DOHH2 (cell line): ENCODE data around the gene MEGF11.

Experiments
- H3F3A ChIP-seq: fragments of 200-600 bp; sonication (generic), shearing (Covaris generic); 2 replicates; pipeline ENCODE4 v1.6.0; 2016; ENCODE audit warnings: antibody characterized with exemption, mild to moderate bottlenecking; ENCODE audit not compliant: control insufficient read depth, insufficient read depth
- H3K27ac ChIP-seq: fragments of 200-600 bp; sonication (generic); 2 replicates; pipeline ENCODE4 v1.5.1; 2014; ENCODE audit warnings: low read depth, mild to moderate bottlenecking, low read length, moderate library complexity
- H3K27me3 ChIP-seq: fragments of 200-600 bp; sonication (generic); 2 replicates; pipeline ENCODE4 v1.6.1; 2014; ENCODE audit warnings: mild to moderate bottlenecking, low read length, mixed read lengths; ENCODE audit not compliant: control insufficient read depth
- H3K36me3 ChIP-seq: fragments of 200-600 bp; sonication (generic); 2 replicates; pipeline ENCODE4 v1.6.1; 2014; ENCODE audit warnings: mild to moderate bottlenecking, low read length, moderate library complexity, mixed read lengths; ENCODE audit not compliant: control insufficient read depth
- H3K4me1 ChIP-seq: fragments of 200-600 bp; sonication (generic); 2 replicates; pipeline ENCODE4 v1.6.1; 2014; ENCODE audit warnings: mild to moderate bottlenecking, low read length, mixed read lengths; ENCODE audit not compliant: control insufficient read depth
- H3K4me2 ChIP-seq: fragments of 200-600 bp; sonication (generic); 2 replicates; pipeline ENCODE4 v1.6.0; 2014; ENCODE audit warnings: mild to moderate bottlenecking, low read length, moderate library complexity
- H3K4me3 ChIP-seq: fragments of 200-600 bp; sonication (generic); 2 replicates; pipeline ENCODE4 v1.5.1; 2014; ENCODE audit warnings: mild to moderate bottlenecking, low read length, mixed read lengths
- H3K79me2 ChIP-seq: fragments of 200-600 bp; sonication (generic); 2 replicates; pipeline ENCODE4 v1.6.1; 2014; ENCODE audit warnings: mild to moderate bottlenecking, low read length, mixed read lengths; ENCODE audit not compliant: control insufficient read depth
- H3K9me2 ChIP-seq: fragments of 200-600 bp; sonication (generic); replicated peaks from 2 replicates; pipeline ENCODE4 v1.6.1; 2014; ENCODE audit warnings: mild to moderate bottlenecking, low read length, mixed read lengths; ENCODE audit not compliant: control insufficient read depth
- H3K9me3 ChIP-seq: fragments of 200-600 bp; sonication (generic); 2 replicates; pipeline ENCODE4 v1.6.1; 2014; ENCODE audit warnings: antibody characterized with exemption, low read length, mixed read lengths; ENCODE audit not compliant: control insufficient read depth, insufficient read depth
- H4K20me1 ChIP-seq: fragments of 200-600 bp; sonication (generic); 2 replicates; pipeline ENCODE4 v1.6.0; 2014; ENCODE audit warnings: low read depth, mild to moderate bottlenecking, antibody characterized with exemption, low read length, moderate library complexity; ENCODE audit not compliant: control insufficient read depth, insufficient read depth
- EZH2phosphoT487 ChIP-seq: fragments of 200-600 bp; sonication (generic); IDR thresholded peaks from 2 replicates; pipeline ENCODE4 v1.6.1; 2017; ENCODE audit warnings: borderline replicate concordance, mild to moderate bottlenecking, antibody characterized with exemption, low read length, moderate library complexity, mixed read lengths
- TF ChIP-seq, protein P1 (sequence below): fragments of 200-600 bp; sonication (generic); IDR thresholded peaks from one replicate; pipeline ENCODE4 v1.5.1; 2014; ENCODE audit warnings: antibody characterized with exemption, mild to moderate bottlenecking, low read depth, low read length; ENCODE audit not compliant: poor library complexity, severe bottlenecking

Gene MEGF11

DNA sequence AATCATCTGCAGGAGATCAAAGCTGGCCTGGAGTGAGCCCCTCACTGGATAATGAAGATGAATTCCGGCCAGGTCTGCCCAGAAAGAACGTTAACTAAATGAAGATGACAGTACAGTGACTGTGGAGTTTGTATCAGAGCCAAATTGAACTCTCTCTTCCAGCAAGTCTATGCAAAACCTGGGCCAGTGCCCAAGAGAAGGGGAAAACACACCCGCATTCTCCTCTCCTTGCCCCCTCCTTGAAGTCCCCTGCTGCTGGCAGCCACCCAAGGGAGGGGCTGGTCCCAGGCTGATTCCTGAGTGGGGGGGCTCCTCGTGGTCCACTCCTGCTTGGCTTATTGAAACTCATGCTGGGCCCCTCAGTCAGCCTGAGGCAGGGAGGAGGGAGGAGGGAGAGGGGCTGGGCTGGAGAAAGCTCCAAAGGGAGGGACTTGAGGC, 228.5 kb downstream of the MEGF11 start:
- H3K9me3 ChIP-seq, result no peaks in the 10 kb centered on the region
- H3K4me3 ChIP-seq, result no peak overlapping the region
- H3K27ac ChIP-seq, result no peak overlapping the region
- H4K20me1 ChIP-seq, result peaks cover 7% of the 10 kb centered on the region; the same call in 1 of the 2 replicates
- no peaks in the 10 kb centered on the region for H3K79me2 ChIP-seq
- TF ChIP-seq, protein P1, sequence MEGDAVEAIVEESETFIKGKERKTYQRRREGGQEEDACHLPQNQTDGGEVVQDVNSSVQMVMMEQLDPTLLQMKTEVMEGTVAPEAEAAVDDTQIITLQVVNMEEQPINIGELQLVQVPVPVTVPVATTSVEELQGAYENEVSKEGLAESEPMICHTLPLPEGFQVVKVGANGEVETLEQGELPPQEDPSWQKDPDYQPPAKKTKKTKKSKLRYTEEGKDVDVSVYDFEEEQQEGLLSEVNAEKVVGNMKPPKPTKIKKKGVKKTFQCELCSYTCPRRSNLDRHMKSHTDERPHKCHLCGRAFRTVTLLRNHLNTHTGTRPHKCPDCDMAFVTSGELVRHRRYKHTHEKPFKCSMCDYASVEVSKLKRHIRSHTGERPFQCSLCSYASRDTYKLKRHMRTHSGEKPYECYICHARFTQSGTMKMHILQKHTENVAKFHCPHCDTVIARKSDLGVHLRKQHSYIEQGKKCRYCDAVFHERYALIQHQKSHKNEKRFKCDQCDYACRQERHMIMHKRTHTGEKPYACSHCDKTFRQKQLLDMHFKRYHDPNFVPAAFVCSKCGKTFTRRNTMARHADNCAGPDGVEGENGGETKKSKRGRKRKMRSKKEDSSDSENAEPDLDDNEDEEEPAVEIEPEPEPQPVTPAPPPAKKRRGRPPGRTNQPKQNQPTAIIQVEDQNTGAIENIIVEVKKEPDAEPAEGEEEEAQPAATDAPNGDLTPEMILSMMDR, result no peak
- TF ChIP-seq EZH2phosphoT487, result no peak
- H3K9me2 ChIP-seq, result no peaks in the 10 kb centered on the region
- no peak overlapping the region for H3K4me2 ChIP-seq
- H3K4me1 ChIP-seq, result peaks cover 13% of the 10 kb centered on the region
- no peaks in the 10 kb centered on the region for H3F3A ChIP-seq
- no peaks in the 10 kb centered on the region for H3K27me3 ChIP-seq
- H3K36me3 ChIP-seq, result peaks cover 11% of the 10 kb centered on the region

DNA sequence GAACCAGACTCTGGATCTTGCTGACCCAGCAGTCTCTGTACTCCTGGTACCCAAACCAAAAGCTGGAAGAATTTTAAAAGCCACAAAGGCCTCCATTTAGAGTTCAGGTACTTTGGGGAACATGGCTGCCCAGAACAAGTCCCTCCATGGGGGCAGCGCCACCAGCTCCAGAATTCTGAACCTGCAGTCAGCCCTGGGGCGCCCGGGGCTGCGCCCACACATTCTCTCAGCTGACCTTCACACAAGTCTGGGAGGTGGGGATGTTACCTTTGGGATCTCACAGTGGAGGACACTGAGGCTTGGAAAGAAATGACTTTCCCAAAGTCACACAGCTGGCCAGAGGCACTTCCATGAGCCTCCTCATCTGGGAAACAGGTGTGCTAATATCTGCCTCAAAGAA, 229.4 kb downstream of the MEGF11 start:
- Histone ChIP-seq H3K9me2 (no peaks in the 10 kb centered on the region), H3K4me1 (peaks cover 13% of the 10 kb centered on the region), H3K4me3 (no peak overlapping the region), H3K9me3 (no peaks in the 10 kb centered on the region), H3K27ac (no peak overlapping the region), H3K27me3 (no peaks in the 10 kb centered on the region), H3K4me2 (no peak overlapping the region), H4K20me1 (peaks cover 7% of the 10 kb centered on the region; the same call in 1 of the 2 replicates), H3K36me3 (peaks cover 15% of the 10 kb centered on the region), H3F3A (no peaks in the 10 kb centered on the region), H3K79me2 (no peaks in the 10 kb centered on the region)
- TF ChIP-seq, protein P1, result no peak
- TF ChIP-seq EZH2phosphoT487, result no peak

DNA sequence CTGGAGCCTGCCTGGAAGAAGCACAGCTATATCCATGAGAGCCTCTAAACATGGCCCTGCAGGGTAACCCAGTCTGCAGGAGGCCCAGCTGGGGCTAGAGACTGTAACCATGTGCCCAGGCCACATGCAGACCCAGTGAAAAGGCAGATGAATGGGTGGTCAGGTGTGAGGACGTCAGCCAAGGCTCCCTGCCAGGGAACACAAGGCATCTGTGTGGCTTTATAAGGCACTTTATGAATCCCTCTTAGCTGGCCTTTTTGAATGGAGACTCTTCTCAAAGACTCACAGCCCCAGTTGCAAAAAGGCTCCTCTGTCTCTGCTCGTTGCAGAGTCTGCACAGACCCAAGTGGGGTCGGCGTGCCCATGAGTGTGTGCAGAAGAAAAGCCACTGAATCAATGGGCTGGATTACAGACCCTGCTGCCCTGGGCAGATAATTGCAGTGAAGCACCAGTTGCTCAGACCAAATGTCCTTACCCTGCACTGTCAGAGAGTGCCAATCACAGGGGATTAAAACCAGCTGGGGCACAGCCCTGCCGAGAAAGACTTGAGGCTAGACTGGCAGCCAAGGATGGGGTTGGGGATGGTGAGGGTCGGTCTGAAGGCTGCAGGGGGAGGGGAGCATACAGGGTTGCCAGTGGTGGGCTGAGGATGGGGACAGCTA, 230.1 kb downstream of the MEGF11 start:
- no peaks in the 10 kb centered on the region for H3F3A ChIP-seq
- peaks cover 6% of the 10 kb centered on the region for H3K4me1 ChIP-seq
- H3K9me2 ChIP-seq, result no peaks in the 10 kb centered on the region
- H3K9me3 ChIP-seq, result no peaks in the 10 kb centered on the region
- no peak overlapping the region for H3K4me2 ChIP-seq
- no peaks in the 10 kb centered on the region for H3K79me2 ChIP-seq
- peaks cover 15% of the 10 kb centered on the region for H3K36me3 ChIP-seq
- H3K27ac ChIP-seq, result no peak overlapping the region
- H4K20me1 ChIP-seq, result 0 out of 2 replicates have a peak, but pooled peaks cover 4% of the 10 kb centered on the region
- no peak for TF ChIP-seq EZH2phosphoT487
- TF ChIP-seq, protein P1, result no peak
- H3K27me3 ChIP-seq, result no peaks in the 10 kb centered on the region
- no peak overlapping the region for H3K4me3 ChIP-seq
